ENCODE measurements around the gene MAGT1.
"Not testable (repeated sequence)": the region's sequence is repeated elsewhere in the genome, so short reads cannot be mapped to it uniquely, and the experiment has no call there.

The MAGT1 gene

GRCh38 chrX:77894921-77895886 lies at the start of gene MAGT1:
TSS of gene MAGT1 (minus strand) at chrX:77895435. CDS start at chrX:77895410, 25 bp downstream.
- peak; percentile 55 to 80 (median 74) for DNase-seq (ENCODE audit: low read depth in 4 of 4, low spot score in 1 of 4)

DNA sequence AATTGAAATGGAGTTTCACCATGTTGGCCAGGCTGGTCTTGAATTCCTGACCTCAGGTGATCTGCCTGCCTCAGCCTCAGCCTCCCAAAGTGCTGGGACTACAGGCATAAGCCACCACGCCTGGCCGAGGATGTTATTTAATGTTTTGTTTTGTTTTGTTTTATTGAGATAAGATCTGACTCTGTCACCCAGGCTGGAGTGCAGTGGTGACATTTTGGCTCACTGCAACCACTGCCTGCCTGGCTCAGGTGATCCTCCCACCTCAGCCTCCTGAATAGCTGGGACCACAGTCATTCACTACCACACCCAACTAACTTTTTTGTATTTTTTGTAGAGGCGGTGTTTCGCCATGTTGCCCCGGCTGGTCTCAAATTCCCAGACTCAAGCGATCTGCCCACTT lies 49.8 kb upstream of the MAGT1 start:
- DNase-seq (ENCODE audit: low read depth in 4 of 4, low spot score in 1 of 4), result not testable (repeated sequence)

GRCh38 chrX:77938083-77938680 lies 42.9 kb upstream of the MAGT1 start:
- DNase-seq (ENCODE audit: low read depth in 4 of 4, low spot score in 1 of 4), result no peak

DNA sequence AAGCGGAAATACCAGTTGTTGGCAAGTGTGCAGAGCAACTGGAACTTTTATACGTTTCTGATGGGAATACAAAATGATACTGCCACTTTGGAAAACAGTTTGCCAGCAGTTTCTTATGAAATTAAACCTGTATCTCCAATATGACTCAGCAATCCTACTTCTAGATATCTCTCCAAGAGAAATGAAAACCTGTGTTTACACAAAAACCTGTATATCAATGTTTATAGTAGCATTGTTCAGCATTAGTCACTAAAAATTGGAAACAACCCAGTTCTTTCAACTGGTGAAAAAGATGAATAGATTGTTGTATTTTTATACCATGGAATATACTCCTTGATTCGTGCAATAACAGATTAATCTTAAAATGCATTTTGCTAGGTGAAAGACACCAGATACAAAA lies 42.1 kb upstream of the MAGT1 start:
- no peak for DNase-seq (ENCODE audit: low read depth in 4 of 4, low spot score in 1 of 4)

GRCh38 chrX:77936299-77936698 lies 41.1 kb upstream of the MAGT1 start:
- no peak for DNase-seq (ENCODE audit: low read depth in 4 of 4, low spot score in 1 of 4)

GRCh38 chrX:77935886-77936285 lies 40.7 kb upstream of the MAGT1 start:
- DNase-seq (ENCODE audit: low read depth in 4 of 4, low spot score in 1 of 4), result no peak

- DNase-seq (ENCODE audit: low read depth in 4 of 4, low spot score in 1 of 4), result no peak
Measured at GRCh38 chrX:77930581-77930980, 35.3 kb upstream of the MAGT1 start.

GRCh38 chrX:77925764-77926163 lies 30.5 kb upstream of the MAGT1 start:
- DNase-seq (ENCODE audit: low read depth in 4 of 4, low spot score in 1 of 4), result no peak

GRCh38 chrX:77924320-77924859 lies 29.2 kb upstream of the MAGT1 start:
- no peak for DNase-seq (ENCODE audit: low read depth in 4 of 4, low spot score in 1 of 4)

GRCh38 chrX:77922787-77923186 lies 27.6 kb upstream of the MAGT1 start:
- DNase-seq (ENCODE audit: low read depth in 4 of 4, low spot score in 1 of 4), result no peak

GRCh38 chrX:77919370-77919769 lies 24.1 kb upstream of the MAGT1 start:
- not testable (repeated sequence) for DNase-seq (ENCODE audit: low read depth in 4 of 4, low spot score in 1 of 4)

GRCh38 chrX:77918568-77918967 lies 23.3 kb upstream of the MAGT1 start:
- DNase-seq (ENCODE audit: low read depth in 4 of 4, low spot score in 1 of 4), result no peak

GRCh38 chrX:77917294-77917933 lies 22.2 kb upstream of the MAGT1 start:
- no peak for DNase-seq (ENCODE audit: low read depth in 4 of 4, low spot score in 1 of 4)

- peak; percentile 61 to 84 (median 78) for DNase-seq (ENCODE audit: low read depth in 4 of 4, low spot score in 1 of 4)
Measured at GRCh38 chrX:77910108-77910840, 15.0 kb upstream of the MAGT1 start, which contains the start of gene ATP7A. TSS of gene ATP7A (plus strand) at chrX:77910693. CDS start at chrX:77971642, 60,949 bp downstream.

- no peak for DNase-seq (ENCODE audit: low read depth in 4 of 4, low spot score in 1 of 4)
Measured at GRCh38 chrX:77901506-77901905, 6.3 kb upstream of the MAGT1 start.

DNA sequence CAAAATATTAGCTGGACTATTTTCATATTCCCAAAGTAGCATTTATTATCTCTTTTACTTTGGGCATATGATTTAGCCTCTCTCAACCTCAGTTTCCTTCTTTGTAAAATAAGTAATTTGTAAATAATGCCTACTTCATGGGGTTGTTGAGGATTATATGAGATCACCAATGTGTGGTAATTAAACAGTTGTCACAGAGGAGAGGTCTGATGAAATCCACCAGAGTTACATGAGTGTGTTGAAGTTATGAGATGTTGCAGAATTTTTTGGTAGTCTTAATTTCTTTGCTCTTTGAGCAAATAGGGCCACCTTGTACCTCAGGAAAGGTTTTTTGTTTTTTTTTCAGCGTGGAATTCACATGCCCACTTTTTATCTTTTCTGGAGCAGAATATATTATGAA lies 5.5 kb upstream of the MAGT1 start:
- no peak for DNase-seq (ENCODE audit: low read depth in 4 of 4, low spot score in 1 of 4)

GRCh38 chrX:77899081-77899828 lies 4.0 kb upstream of the MAGT1 start, which contains the start of gene COX7B:
TSS of gene COX7B (plus strand) at chrX:77899468. CDS start at chrX:77899554, 86 bp downstream.
- DNase-seq (ENCODE audit: low read depth in 4 of 4, low spot score in 1 of 4), result peak in 2 of 4 experiments; percentile 20 to 21

DNA sequence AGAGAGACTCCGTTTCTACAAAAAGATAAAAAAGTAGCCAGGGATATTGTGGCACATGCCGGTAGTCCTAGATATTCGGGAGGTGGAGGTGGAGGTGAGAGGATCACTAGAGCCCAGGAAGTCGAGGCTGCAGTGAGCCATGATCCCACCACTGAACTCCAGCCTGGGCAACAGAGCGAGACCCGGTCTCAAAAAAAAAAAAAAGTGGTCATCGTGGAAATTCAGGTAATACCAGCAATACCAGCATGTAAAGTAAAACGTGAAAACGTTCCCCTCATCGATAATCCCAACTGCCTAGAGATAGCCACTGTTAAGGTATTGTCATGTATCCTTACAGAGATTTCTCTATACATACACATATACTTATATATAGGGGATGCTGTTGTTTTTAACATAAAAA lies 1.5 kb downstream of the MAGT1 start:
- no peak for DNase-seq (ENCODE audit: low read depth in 4 of 4, low spot score in 1 of 4)

DNA sequence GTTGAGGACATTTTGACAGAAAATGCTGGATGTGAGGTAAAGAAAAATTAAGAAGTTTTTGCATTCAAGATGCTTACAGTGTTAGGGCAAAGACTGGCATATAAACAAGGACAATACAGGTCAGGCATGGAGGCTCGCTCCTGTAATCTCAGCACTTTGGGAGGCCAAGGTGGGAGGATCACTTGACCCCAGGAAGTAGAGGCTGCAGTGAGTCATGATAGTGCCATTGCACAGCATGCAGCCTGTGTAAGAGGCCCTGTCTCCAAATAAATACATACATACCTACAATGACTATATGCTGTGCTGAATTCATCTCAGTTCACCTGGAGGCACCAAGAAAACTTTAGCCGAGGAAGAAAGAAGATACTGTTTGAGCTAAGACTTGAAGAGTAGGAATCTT lies 2.3 kb downstream of the MAGT1 start:
- no peak for DNase-seq (ENCODE audit: low read depth in 4 of 4, low spot score in 1 of 4)

DNA sequence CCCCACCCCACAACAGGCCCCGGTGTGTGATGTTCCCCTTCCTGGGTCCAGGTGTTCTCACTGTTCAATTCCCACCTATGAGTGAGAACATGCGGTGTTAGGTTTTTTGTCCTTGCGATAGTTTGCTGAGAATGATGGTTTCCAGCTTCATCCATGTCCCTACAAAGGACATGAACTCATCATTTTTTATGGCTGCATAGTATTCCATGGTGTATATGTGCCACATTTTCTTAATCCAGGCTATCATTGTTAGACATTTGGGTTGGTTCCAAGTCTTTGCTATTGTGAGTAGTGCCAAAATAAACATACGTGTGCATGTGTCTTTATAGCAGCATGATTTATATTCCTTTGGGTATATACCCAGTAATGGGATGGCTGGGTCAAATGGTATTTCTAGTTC lies 13.8 kb downstream of the MAGT1 start:
- not testable (repeated sequence) for DNase-seq (ENCODE audit: low read depth in 4 of 4, low spot score in 1 of 4)
